Erythroblast (primary cell): ENCODE measurements around the gene KRABD2.

ENCODE experiments used
- GATA1 ChIP-seq: IDR thresholded peaks from 2 replicates; pipeline ENCODE4 v1.6.1; 2011; ENCODE audit warnings: low read depth, mild to moderate bottlenecking, control low read depth, low read length, moderate library complexity
- POLR2A ChIP-seq: IDR thresholded peaks from 2 replicates; pipeline ENCODE4 v1.6.1; 2011; ENCODE audit warnings: mild to moderate bottlenecking, low read length

- TF ChIP-seq GATA1 (no peak), POLR2A (no peak)
These were observed 22.3 kb downstream of the KRABD2 start for GRCh38 chr17:8354236-8354635.
